Activated naive CD8-positive, alpha-beta T cell treated with anti-CD3 and anti-CD28 coated beads, Interleukin-2, amount 50 U/mL, for 16 hours (primary cell): ENCODE data around the gene NOL4L.

Source experiments
- DNase-seq: peaks from one replicate; pipeline ENCODE4 v3.0.0-alpha.2; 2020; ENCODE audit warnings: low read depth, low spot score

The NOL4L gene

GRCh38 chr20:32447136-32448027, 137.8 kb downstream of the NOL4L start:
- no peak for DNase-seq

GRCh38 chr20:32446301-32447100, 138.6 kb downstream of the NOL4L start:
- no peak for DNase-seq

- no peak for DNase-seq
Measured at GRCh38 chr20:32445539-32446273, 139.4 kb downstream of the NOL4L start.

GRCh38 chr20:32444474-32445220, 140.5 kb downstream of the NOL4L start:
- no peak for DNase-seq

DNA sequence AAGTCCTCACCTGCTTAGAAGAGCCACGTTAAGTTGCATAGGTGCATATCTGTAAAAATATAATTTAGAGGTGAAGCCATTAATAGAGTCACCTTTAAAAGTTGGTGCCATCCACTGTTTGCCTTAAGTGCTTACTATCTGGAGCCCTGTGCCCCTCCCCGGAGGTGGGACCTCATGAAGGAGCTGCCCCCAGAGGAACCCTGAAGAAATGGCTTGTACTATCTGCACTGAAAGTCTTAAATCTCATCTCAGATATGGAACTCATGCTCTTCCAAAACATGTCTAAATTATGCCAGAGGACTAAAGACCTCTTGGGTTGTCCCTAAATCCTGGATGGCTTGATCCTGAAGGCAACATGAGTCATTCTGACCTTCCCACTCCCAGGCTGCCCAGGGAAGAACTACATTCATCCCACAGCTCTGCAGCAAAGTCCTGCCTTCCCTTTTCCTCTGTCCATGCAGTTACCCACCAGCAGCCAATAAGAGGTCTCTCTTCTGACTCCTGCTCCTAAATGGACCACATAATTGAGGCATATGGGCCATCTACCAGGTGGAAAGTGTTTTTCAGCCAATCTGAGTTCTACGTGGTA, 141.7 kb downstream of the NOL4L start:
- no peak for DNase-seq

DNA sequence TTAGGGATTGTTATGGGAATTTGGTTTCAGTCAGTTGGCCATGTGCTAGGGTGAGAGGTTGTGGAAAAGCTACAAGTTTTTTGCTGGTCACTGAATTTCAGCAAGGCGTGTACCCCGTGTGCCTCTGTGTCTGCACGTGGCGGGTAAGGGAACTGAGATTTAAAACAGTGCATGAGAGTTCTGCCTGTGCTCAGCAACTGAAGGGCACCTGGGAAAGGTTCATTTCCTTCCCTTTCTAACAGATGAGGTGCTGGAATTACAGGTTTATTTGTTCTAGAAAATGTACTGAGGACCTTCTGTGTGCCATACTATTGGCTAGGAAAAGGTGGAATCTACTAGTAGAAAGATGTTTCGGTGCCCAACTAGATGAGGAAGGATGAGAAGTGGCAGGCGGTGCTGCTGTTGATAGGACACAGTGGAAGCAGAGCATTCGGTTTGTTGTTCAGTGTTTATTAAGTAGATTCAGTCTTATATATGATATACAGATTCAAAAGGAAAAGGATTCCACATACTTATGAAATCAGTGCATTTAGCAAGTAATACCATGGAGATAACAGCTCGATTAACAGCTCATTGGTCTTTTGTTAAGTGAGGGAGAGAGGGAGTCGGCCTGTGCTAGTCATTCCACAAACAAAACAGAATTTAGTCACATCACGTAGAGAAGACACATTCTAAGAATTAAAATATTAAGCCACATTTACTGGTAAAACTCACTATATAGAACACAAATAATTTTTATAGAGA, 142.3 kb downstream of the NOL4L start:
- no peak for DNase-seq

DNA sequence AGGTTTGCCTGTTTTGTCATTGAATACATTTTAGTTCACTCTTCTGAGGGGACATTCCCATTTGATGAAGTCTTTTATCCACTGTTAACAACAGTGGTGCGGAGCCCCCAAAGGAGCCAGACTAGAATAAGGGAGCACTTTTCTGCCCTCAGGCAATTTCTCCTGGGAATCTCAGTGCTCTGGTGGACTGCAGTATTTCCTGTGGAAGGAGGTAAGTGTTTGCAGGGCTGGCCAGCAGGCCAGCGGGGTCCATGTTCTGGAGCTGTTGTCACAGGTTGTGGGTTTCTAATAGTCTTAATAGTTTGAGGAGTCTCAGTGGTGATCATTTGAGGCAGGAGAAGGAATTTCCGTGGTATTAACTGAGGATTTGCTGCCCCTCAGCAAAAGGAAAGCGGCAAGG, 143.5 kb downstream of the NOL4L start:
- no peak for DNase-seq

- no peak for DNase-seq
Measured at GRCh38 chr20:32440758-32441078, 144.4 kb downstream of the NOL4L start.

- DNase-seq: no peak
Measured at GRCh38 chr20:32440069-32440757, 144.9 kb downstream of the NOL4L start.

GRCh38 chr20:32439132-32439829, 145.9 kb downstream of the NOL4L start:
- no peak for DNase-seq

DNA sequence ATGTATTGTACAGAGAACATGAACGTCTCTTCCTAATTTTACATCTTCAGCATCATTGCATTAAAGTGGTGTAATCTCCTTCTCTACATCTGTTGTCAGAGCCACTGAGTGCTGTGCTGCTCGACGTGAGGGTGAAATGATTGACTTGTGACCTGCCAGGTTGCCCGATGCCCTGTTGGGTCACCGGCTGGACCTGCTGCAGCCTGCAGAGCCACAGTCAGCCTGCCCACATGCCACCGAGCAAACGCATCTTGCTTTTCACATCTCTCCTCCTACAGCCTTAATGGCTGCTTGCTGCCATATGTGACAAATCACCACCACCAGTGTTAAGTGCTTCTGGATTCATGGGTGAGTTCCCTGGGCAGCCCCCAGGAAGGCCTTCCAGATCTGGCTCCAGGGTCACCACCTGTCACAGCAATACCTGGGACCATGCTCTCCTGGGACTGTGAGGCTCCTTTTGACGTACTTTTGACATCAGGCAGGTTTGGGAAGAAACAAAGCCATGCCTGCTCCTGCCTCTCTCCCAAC, 146.7 kb downstream of the NOL4L start:
- DNase-seq: no peak

- DNase-seq: no peak
Measured at GRCh38 chr20:32437391-32438074, 147.6 kb downstream of the NOL4L start.

- DNase-seq: no peak
Measured at GRCh38 chr20:32436968-32437367, 148.2 kb downstream of the NOL4L start.

DNA sequence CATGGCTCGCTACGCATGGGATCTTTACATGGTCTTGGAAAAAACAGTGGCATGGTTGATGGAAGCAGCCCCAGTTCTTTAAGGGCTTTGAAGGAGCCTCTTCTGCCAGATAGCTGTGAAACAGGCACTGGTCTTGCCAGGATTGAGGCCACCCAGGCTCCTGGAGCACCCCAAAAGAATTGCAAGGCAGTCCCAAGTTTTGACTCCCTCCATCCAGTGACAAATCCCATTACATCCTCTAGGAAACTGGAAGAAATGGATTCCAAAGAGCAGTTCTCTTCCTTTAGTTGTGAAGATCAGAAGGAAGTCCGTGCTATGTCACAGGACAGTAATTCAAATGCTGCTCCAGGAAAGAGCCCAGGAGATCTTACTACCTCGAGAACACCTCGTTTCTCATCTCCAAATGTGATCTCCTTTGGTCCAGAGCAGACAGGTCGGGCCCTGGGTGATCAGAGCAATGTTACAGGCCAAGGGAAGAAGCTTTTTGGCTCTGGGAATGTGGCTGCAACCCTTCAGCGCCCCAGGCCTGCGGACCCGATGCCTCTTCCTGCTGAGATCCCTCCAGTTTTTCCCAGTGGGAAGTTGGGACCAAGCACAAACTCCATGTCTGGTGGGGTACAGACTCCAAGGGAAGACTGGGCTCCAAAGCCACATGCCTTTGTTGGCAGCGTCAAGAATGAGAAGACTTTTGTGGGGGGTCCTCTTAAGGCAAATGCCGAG, 148.8 kb downstream of the NOL4L start:
- no peak for DNase-seq

DNA sequence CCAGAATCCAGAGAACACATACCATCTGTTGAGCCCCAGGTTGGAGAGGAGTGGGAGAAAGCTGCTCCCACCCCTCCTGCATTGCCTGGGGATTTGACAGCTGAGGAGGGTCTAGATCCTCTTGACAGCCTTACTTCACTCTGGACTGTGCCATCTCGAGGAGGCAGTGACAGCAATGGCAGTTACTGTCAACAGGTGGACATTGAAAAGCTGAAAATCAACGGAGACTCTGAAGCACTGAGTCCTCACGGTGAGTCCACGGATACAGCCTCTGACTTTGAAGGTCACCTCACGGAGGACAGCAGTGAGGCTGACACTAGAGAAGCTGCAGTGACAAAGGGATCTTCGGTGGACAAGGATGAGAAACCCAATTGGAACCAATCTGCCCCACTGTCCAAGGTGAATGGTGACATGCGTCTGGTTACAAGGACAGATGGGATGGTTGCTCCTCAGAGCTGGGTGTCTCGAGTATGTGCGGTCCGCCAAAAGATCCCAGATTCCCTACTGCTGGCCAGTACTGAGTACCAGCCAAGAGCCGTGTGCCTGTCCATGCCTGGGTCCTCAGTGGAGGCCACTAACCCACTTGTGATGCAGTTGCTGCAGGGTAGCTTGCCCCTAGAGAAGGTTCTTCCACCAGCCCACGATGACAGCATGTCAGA, 149.6 kb downstream of the NOL4L start:
- no peak for DNase-seq

- DNase-seq: no peak
Measured at GRCh38 chr20:32434434-32434833, 150.7 kb downstream of the NOL4L start.
